SK-N-SH treated with all-trans-retinoic acid at 6 μM for 48 hours (cell line): ENCODE data around the gene SLC25A29.

Experiments
- GLIS3 ChIP-seq: fragments of 250-450 bp; sonication (Bioruptor Pico); IDR thresholded peaks from 2 replicates; pipeline ENCODE4 v1.5.0; 2020; ENCODE audit warnings: mild to moderate bottlenecking, moderate library complexity
- PATZ1 ChIP-seq: fragments of 250-450 bp; sonication (Bioruptor Pico); IDR thresholded peaks from 2 replicates; pipeline ENCODE4 v1.8.0; 2020; ENCODE audit warnings: mild to moderate bottlenecking, moderate library complexity, borderline replicate concordance
- RARB ChIP-seq: fragments of 250-450 bp; sonication (Bioruptor Pico); IDR thresholded peaks from 2 replicates; pipeline ENCODE4 v1.8.0; 2021; ENCODE audit warnings: mild to moderate bottlenecking, moderate library complexity
- ZFP30 ChIP-seq: fragments of 450-650 bp; formaldehyde crosslinking; IDR thresholded peaks from 2 replicates; pipeline ENCODE4 v1.5.0; 2022; ENCODE audit warnings: mild to moderate bottlenecking, moderate library complexity

GRCh38 chr14:100320157-100320856 lies 14.1 kb upstream of the SLC25A29 start:
- TF ChIP-seq ZFP30 (CRISPR knock-in tag) (no peak), GLIS3 (CRISPR knock-in tag) (no peak), RARB (CRISPR knock-in tag) (no peak), PATZ1 (CRISPR knock-in tag) (no peak)
